ENCODE results near the gene ADAMTS14. TPM values are rescaled to one million over a fixed set of nuclear protein-coding genes. Genes with fewer than 3 reads are reported as not detected.

ADAMTS14 gene
- polyA plus RNA-seq, 3 donors, result 0.05 TPM; not detected in 2

DNA sequence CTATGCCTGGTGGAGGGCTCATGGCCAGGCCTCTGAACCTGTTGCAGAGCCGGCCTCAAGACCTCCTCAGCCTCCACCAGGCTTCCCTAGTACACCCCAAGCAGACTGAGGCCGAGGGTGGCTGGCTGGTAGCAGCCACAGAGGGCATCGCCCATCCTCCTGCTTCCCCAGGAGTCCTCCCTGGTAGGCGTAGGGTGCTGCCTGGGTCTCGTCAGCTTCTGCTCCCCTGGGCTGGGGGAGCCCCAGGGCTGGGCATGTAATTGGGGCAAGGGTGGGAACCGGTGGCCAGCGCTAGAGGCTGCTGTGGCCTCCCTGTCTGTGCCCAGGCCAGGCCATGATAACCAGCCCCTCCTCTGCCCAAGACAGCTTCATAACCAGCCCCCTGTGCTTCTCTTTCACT is 80.3 kb downstream of the ADAMTS14 start:
- intact Hi-C loops (cut with micrococcal nuclease), result no loop called here

DNA sequence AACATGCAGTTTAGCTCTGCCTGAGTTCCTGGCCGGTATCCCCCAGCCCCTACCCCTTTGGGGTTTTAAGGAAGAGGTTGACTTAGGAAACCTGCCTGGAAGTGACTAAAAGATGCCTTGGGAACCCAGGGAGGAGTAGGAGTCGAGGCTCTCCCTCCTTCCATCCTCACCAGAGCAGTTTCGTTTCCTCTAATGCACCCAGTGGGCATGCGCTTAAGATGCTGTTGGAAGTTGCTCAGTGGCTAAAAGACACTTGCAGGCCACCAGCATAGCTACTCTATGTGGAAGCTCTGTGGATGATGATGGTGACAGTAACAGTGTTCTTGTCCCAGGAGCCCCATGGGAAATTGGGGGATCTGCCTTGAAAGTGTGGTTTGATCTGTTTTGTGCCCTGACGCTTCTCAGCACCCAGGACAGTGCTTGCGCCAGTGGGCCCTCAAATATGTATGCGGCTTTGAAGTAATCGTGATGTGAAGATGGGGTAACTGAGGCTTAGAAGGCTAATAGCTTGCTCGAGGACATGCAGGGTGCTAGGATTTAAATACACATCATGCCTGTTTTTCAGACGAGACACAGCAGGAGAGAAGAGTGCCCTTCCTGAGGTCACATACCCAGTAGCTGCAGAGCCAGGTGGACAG is 80.8 kb downstream of the ADAMTS14 start:
- Histone ChIP-seq H4K20me1 (ENCODE audit: insufficient read depth, low read length) (no peaks in the 10 kb centered on the region), H3K4me3 (replicated peaks in 1 of 3; ENCODE audit: low read depth in 2 of 3, low read length in 3 of 3) (no peak overlapping the region), H3K9ac (ENCODE audit: insufficient read depth, low read length, poor library complexity, severe bottlenecking) (peak overlapping the region; percentile 8), H3K27ac (ENCODE audit: low read depth in 1 of 2, low read length in 2 of 2) (no peak overlapping the region), H3K4me1 (ENCODE audit: control insufficient read depth in 1 of 2, insufficient read depth in 2 of 2, low read length in 2 of 2) (peaks cover 0 to 8% of the 10 kb centered on the region in 2 donors), H3K4me2 (replicated peaks; ENCODE audit: extremely low read depth, low read length, poor library complexity, severe bottlenecking) (peak overlapping the region; percentile 16), H3K79me2 (ENCODE audit: insufficient read depth, low read length) (no peaks in the 10 kb centered on the region), H3K27me3 (ENCODE audit: control insufficient read depth in 2 of 2, insufficient read depth in 2 of 2, low read length in 2 of 2) (no peaks in the 10 kb centered on the region), H2AFZ (ENCODE audit: insufficient read depth, low read depth, low read length, poor library complexity, severe bottlenecking) (peak overlapping the region; percentile 41), H3K36me3 (replicated peaks in 1 of 2; ENCODE audit: control insufficient read depth in 1 of 2, insufficient read depth in 2 of 2, low read length in 2 of 2) (no peaks in the 10 kb centered on the region), H3K9me3 (replicated peaks in 1 of 2; ENCODE audit: control insufficient read depth in 1 of 2, insufficient read depth in 1 of 2, low read length in 2 of 2) (no peaks in the 10 kb centered on the region)
- Mint-ChIP-seq H3K4me1 (peaks cover 5% of the 10 kb centered on the region), H3K36me3 (no peaks in the 10 kb centered on the region), H3K27ac (peak overlapping the region in 1 of 7 donors; percentile 57), H3K4me3 (no peak overlapping the region), H3K27me3 (ENCODE audit: low read depth in 3 of 3) (peaks cover 0 to 4% (median 2%) of the 10 kb centered on the region in 3 donors), H3K9me3 (peaks cover 0 to 2% (median 0%) of the 10 kb centered on the region in 7 donors)
- intact Hi-C loops (cut with micrococcal nuclease), result no loop called here
- WGBS (ENCODE audit: insufficient coverage), result 94% methylated on average over 6 of the region's 10 CpGs
- TF ChIP-seq, protein P1, sequence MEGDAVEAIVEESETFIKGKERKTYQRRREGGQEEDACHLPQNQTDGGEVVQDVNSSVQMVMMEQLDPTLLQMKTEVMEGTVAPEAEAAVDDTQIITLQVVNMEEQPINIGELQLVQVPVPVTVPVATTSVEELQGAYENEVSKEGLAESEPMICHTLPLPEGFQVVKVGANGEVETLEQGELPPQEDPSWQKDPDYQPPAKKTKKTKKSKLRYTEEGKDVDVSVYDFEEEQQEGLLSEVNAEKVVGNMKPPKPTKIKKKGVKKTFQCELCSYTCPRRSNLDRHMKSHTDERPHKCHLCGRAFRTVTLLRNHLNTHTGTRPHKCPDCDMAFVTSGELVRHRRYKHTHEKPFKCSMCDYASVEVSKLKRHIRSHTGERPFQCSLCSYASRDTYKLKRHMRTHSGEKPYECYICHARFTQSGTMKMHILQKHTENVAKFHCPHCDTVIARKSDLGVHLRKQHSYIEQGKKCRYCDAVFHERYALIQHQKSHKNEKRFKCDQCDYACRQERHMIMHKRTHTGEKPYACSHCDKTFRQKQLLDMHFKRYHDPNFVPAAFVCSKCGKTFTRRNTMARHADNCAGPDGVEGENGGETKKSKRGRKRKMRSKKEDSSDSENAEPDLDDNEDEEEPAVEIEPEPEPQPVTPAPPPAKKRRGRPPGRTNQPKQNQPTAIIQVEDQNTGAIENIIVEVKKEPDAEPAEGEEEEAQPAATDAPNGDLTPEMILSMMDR (IDR thresholded peaks at IDR 0.05), result no peak
- peak; percentile 9 to 41 (median 25) for DNase-seq

More for the DNA sequence above, 80.3 kb downstream of the ADAMTS14 start:
- DNase-seq, result no peak
- peaks cover 0 to 6% (median 2%) of the 10 kb centered on the region in 3 donors for H3K27me3 Mint-ChIP-seq (ENCODE audit: low read depth in 3 of 3)
- peaks cover 5% of the 10 kb centered on the region for H3K4me1 Mint-ChIP-seq
- Histone ChIP-seq H3K9me3 (replicated peaks in 1 of 2; ENCODE audit: control insufficient read depth in 1 of 2, insufficient read depth in 1 of 2, low read length in 2 of 2) (no peaks in the 10 kb centered on the region), H3K79me2 (ENCODE audit: insufficient read depth, low read length) (no peaks in the 10 kb centered on the region), H3K27me3 (ENCODE audit: control insufficient read depth in 2 of 2, insufficient read depth in 2 of 2, low read length in 2 of 2) (no peaks in the 10 kb centered on the region), H4K20me1 (ENCODE audit: insufficient read depth, low read length) (no peaks in the 10 kb centered on the region), H2AFZ (ENCODE audit: insufficient read depth, low read depth, low read length, poor library complexity, severe bottlenecking) (peak overlapping the region; percentile 41), H3K4me2 (replicated peaks; ENCODE audit: extremely low read depth, low read length, poor library complexity, severe bottlenecking) (peak overlapping the region; percentile 16), H3K36me3 (replicated peaks in 1 of 2; ENCODE audit: control insufficient read depth in 1 of 2, insufficient read depth in 2 of 2, low read length in 2 of 2) (no peaks in the 10 kb centered on the region), H3K27ac (ENCODE audit: low read depth in 1 of 2, low read length in 2 of 2) (no peak overlapping the region), H3K4me1 (ENCODE audit: control insufficient read depth in 1 of 2, insufficient read depth in 2 of 2, low read length in 2 of 2) (peaks cover 0 to 8% of the 10 kb centered on the region in 2 donors), H3K9ac (ENCODE audit: insufficient read depth, low read length, poor library complexity, severe bottlenecking) (peak overlapping the region; percentile 8), H3K4me3 (replicated peaks in 1 of 3; ENCODE audit: low read depth in 2 of 3, low read length in 3 of 3) (no peak overlapping the region)
- H3K27ac Mint-ChIP-seq, result no peak overlapping the region
- H3K9me3 Mint-ChIP-seq, result peaks cover 0 to 2% (median 0%) of the 10 kb centered on the region in 7 donors
- TF ChIP-seq, protein P1 (IDR thresholded peaks at IDR 0.05), result no peak
- no peaks in the 10 kb centered on the region for H3K36me3 Mint-ChIP-seq
- no peak overlapping the region for H3K4me3 Mint-ChIP-seq
- WGBS (ENCODE audit: insufficient coverage), result 93% methylated on average over 3 of the region's 7 CpGs
